ENCODE measurements around the gene MYCL. TPM values are rescaled to one million over a fixed set of nuclear protein-coding genes. Genes with fewer than 3 reads are reported as not detected.
A peak's percentile ranks its signal among the peaks of the same experiment; 100 is the strongest.

MYCL gene
- total and polyA plus RNA-seq, 3 experiments from 2014 or later: 0.24 TPM; not detected in 2

DNA sequence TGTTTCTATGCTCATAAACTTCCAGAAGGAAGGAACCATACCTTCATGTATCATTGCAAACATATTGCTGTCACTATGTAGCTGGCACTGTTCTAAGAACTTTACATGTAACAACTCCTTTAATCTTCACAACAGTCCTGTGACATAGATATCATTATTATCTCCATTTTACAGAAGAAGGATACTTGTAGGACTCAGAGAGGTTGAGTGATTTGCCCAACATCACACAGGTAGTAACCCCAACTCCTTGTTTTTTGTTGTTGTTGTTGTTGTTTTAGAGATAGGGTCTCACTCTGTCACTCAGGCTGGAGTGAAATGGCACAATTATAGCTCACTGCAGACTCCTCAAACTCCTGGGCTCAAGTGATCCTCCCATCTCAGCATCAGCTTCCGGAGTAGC is 10.8 kb downstream of the MYCL start:
- no peaks in the 10 kb centered on the region for H3K36me3 ChIP-seq (ENCODE audit: insufficient read depth, low read length)
- H3K4me3 Mint-ChIP-seq: no peak overlapping the region
- no peak for DNase-seq
- no peaks in the 10 kb centered on the region for H3K4me1 Mint-ChIP-seq
- ChIA-PET CTCF (no interaction called here), POLR2A (no interaction called here)
- no peaks in the 10 kb centered on the region for H3K9me3 ChIP-seq (ENCODE audit: low read length)
- H3K27me3 Mint-ChIP-seq: peaks cover 5 to 40% of the 10 kb centered on the region in 2 donors
- no peak overlapping the region for H3K4me3 ChIP-seq (ENCODE audit: low read length)
- H3K27me3 ChIP-seq (ENCODE audit: insufficient read depth, low read length, poor library complexity, severe bottlenecking): peaks cover 6% of the 10 kb centered on the region
- no peak overlapping the region for H3K27ac ChIP-seq (ENCODE audit: low read depth, low read length)
- H3K4me1 ChIP-seq (ENCODE audit: insufficient read depth, low read length): no peaks in the 10 kb centered on the region
- no peak overlapping the region for H3K27ac Mint-ChIP-seq
- no peaks in the 10 kb centered on the region for H3K9me3 Mint-ChIP-seq
- H3K36me3 Mint-ChIP-seq: no peaks in the 10 kb centered on the region

GRCh38 chr1:39890273-39890672 is 11.4 kb downstream of the MYCL start:
- no peak for DNase-seq
- no peaks in the 10 kb centered on the region for H3K36me3 Mint-ChIP-seq
- Histone ChIP-seq H3K4me1 (ENCODE audit: insufficient read depth, low read length) (no peaks in the 10 kb centered on the region), H3K4me3 (ENCODE audit: low read length) (no peak overlapping the region), H3K36me3 (ENCODE audit: insufficient read depth, low read length) (no peaks in the 10 kb centered on the region), H3K27me3 (ENCODE audit: insufficient read depth, low read length, poor library complexity, severe bottlenecking) (peaks cover 6% of the 10 kb centered on the region), H3K27ac (ENCODE audit: low read depth, low read length) (no peak overlapping the region), H3K9me3 (ENCODE audit: low read length) (no peaks in the 10 kb centered on the region)
- no peak overlapping the region for H3K4me3 Mint-ChIP-seq
- ChIA-PET POLR2A (no interaction called here), CTCF (no interaction called here)
- H3K27me3 Mint-ChIP-seq: peaks cover 6 to 40% of the 10 kb centered on the region in 2 donors
- H3K9me3 Mint-ChIP-seq: no peaks in the 10 kb centered on the region
- H3K4me1 Mint-ChIP-seq: no peaks in the 10 kb centered on the region
- H3K27ac Mint-ChIP-seq: no peak overlapping the region

DNA sequence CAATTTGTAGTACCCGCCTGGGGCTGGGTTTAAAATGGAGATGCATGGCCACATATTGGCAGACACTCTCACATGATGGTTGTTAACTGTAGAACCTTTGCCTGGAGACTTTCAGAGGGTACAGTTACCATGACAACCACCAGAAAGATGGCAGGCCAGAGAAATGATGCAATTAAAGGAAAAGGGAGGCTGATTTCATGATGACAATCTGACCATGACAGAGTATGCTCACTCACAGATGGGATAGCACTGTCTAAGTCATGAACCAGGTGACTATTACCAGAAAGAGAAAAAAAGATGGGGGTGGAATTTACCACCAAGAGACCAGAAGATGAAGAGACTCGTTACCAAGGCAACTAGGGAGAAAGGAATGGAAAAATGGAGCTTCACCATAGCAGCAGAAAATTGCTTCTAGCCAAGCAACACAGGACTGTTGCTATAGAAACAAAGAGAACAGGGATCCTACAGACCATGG is 14.9 kb downstream of the MYCL start:
- peaks cover 12 to 18% (median 16%) of the 10 kb centered on the region in 3 donors for H3K4me1 Mint-ChIP-seq
- POLR2A ChIA-PET: no interaction called here
- no peaks in the 10 kb centered on the region for H3K36me3 ChIP-seq (ENCODE audit: insufficient read depth, low read length)
- no peak overlapping the region for H3K4me3 Mint-ChIP-seq
- no peak overlapping the region for H3K27ac Mint-ChIP-seq
- no peak overlapping the region for H3K27ac ChIP-seq (ENCODE audit: low read depth, low read length)
- CTCF ChIA-PET: no interaction called here
- H3K4me3 ChIP-seq (ENCODE audit: low read length): no peak overlapping the region
- H3K9me3 Mint-ChIP-seq: no peaks in the 10 kb centered on the region
- DNase-seq: no peak
- H3K27me3 Mint-ChIP-seq: peaks cover 1 to 18% of the 10 kb centered on the region in 2 donors
- H3K9me3 ChIP-seq (ENCODE audit: low read length): no peaks in the 10 kb centered on the region
- H3K4me1 ChIP-seq (ENCODE audit: insufficient read depth, low read length): peaks cover 11% of the 10 kb centered on the region
- peaks cover 0 to 4% (median 0%) of the 10 kb centered on the region in 3 donors for H3K36me3 Mint-ChIP-seq
- peaks cover under 1% of the 10 kb centered on the region for H3K27me3 ChIP-seq (ENCODE audit: insufficient read depth, low read length, poor library complexity, severe bottlenecking)

GRCh38 chr1:39885516-39885915 is 16.2 kb downstream of the MYCL start:
- Histone ChIP-seq H3K27ac (ENCODE audit: low read depth, low read length) (no peak overlapping the region), H3K9me3 (ENCODE audit: low read length) (no peaks in the 10 kb centered on the region), H3K36me3 (ENCODE audit: insufficient read depth, low read length) (no peaks in the 10 kb centered on the region), H3K4me3 (ENCODE audit: low read length) (no peak overlapping the region), H3K4me1 (ENCODE audit: insufficient read depth, low read length) (peaks cover 17% of the 10 kb centered on the region), H3K27me3 (ENCODE audit: insufficient read depth, low read length, poor library complexity, severe bottlenecking) (no peaks in the 10 kb centered on the region)
- Mint-ChIP-seq H3K4me3 (peak overlapping the region in 4 of 7 donors; percentile 29 to 67 (median 36)), H3K4me1 (peaks cover 19 to 26% (median 24%) of the 10 kb centered on the region in 3 donors), H3K9me3 (no peaks in the 10 kb centered on the region), H3K27ac (no peak overlapping the region), H3K27me3 (peaks cover 1 to 12% of the 10 kb centered on the region in 2 donors), H3K36me3 (peaks cover 0 to 5% (median 0%) of the 10 kb centered on the region in 3 donors)
- DNase-seq: no peak
- CTCF ChIA-PET: no interaction called here
- POLR2A ChIA-PET: no interaction called here

GRCh38 chr1:39882152-39882551 is 19.6 kb downstream of the MYCL start:
- Mint-ChIP-seq H3K4me3 (peak overlapping the region; percentile 93 to 100 (median 96)), H3K27me3 (peaks cover 0 to 1% of the 10 kb centered on the region in 2 donors), H3K36me3 (peaks cover 0 to 18% (median 2%) of the 10 kb centered on the region in 3 donors), H3K9me3 (no peaks in the 10 kb centered on the region), H3K27ac (peak overlapping the region in 7 of 8 donors; percentile 34 to 93 (median 83)), H3K4me1 (peaks cover 34 to 54% (median 51%) of the 10 kb centered on the region in 3 donors)
- Histone ChIP-seq H3K36me3 (ENCODE audit: insufficient read depth, low read length) (no peaks in the 10 kb centered on the region), H3K9me3 (ENCODE audit: low read length) (no peaks in the 10 kb centered on the region), H3K4me3 (ENCODE audit: low read length) (peak overlapping the region; percentile 83), H3K27ac (ENCODE audit: low read depth, low read length) (peak overlapping the region; percentile 75), H3K27me3 (ENCODE audit: insufficient read depth, low read length, poor library complexity, severe bottlenecking) (no peaks in the 10 kb centered on the region), H3K4me1 (ENCODE audit: insufficient read depth, low read length) (peaks cover 17% of the 10 kb centered on the region)
- ChIA-PET CTCF (interaction anchor here (1.1 to 1.9 kb wide), 2 partner anchors 20 to 91 kb away, joined by 4 to 10 read pairs; partner anchors contain the start of gene MYCL), POLR2A (no interaction called here)
- no peak for DNase-seq

DNA sequence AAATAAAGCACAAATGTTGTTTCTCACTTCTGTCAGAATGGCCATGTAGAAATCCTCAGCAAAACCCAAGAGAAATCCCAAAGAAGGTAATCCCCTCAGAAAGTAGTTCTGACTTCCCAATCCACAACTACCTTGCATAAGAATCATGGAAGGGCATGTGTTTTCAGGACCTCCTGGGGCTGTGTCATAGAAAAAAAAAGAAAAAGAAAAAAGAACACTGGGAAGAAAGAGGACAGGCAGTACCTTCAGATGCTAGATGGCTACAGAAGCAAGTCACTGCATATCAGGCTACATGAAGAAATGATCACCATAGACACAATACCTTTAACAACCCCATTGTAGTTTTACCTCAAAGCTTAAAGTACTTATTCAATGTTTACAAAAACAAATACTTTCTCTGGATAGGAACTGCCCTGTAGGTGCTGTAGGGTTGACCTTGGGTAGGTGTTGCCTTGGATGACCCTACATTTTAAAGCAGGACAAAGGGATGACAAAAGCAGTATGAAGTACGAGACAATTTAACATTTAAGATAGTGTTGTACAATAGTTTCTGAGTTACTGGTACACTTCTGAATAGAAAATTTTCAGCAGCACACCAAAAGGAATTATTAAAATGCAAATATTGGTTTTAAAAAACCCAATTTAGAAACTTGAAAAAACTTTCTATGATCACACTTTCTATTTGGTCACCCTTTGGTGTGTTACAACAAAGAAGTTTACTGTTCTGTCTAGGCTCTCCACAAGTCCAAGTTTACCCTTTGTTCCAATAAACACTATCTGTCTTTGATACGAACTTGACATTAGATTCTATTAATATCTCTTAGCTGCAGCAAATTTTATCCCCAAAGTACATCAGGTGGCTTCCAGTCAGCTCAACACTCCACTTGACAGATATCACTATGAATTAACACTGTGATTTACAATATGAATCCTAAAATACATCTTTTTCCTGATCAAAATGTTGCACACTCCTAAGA is 23.4 kb downstream of the MYCL start:
- peak overlapping the region in 2 of 8 donors; percentile 1 to 32 for H3K27ac Mint-ChIP-seq
- no peaks in the 10 kb centered on the region for H3K36me3 ChIP-seq (ENCODE audit: insufficient read depth, low read length)
- peaks cover 43 to 77% (median 64%) of the 10 kb centered on the region in 3 donors for H3K4me1 Mint-ChIP-seq
- no peaks in the 10 kb centered on the region for H3K27me3 ChIP-seq (ENCODE audit: insufficient read depth, low read length, poor library complexity, severe bottlenecking)
- no peaks in the 10 kb centered on the region for H3K9me3 ChIP-seq (ENCODE audit: low read length)
- H3K4me3 ChIP-seq (ENCODE audit: low read length): no peak overlapping the region
- no peak for DNase-seq
- no peak overlapping the region for H3K27ac ChIP-seq (ENCODE audit: low read depth, low read length)
- no peaks in the 10 kb centered on the region for H3K27me3 Mint-ChIP-seq
- H3K4me1 ChIP-seq (ENCODE audit: insufficient read depth, low read length): peaks cover 17% of the 10 kb centered on the region
- ChIA-PET CTCF (no interaction called here), POLR2A (no interaction called here)
- no peaks in the 10 kb centered on the region for H3K9me3 Mint-ChIP-seq
- peak overlapping the region in 1 of 7 donors; percentile 58 for H3K4me3 Mint-ChIP-seq
- peaks cover 0 to 33% (median 3%) of the 10 kb centered on the region in 3 donors for H3K36me3 Mint-ChIP-seq

GRCh38 chr1:39877231-39877778 is 24.4 kb downstream of the MYCL start:
- no peaks in the 10 kb centered on the region for H3K27me3 Mint-ChIP-seq
- no peak overlapping the region for H3K4me3 Mint-ChIP-seq
- Histone ChIP-seq H3K4me3 (ENCODE audit: low read length) (no peak overlapping the region), H3K27ac (ENCODE audit: low read depth, low read length) (no peak overlapping the region), H3K9me3 (ENCODE audit: low read length) (no peaks in the 10 kb centered on the region), H3K4me1 (ENCODE audit: insufficient read depth, low read length) (peaks cover 12% of the 10 kb centered on the region), H3K36me3 (ENCODE audit: insufficient read depth, low read length) (no peaks in the 10 kb centered on the region), H3K27me3 (ENCODE audit: insufficient read depth, low read length, poor library complexity, severe bottlenecking) (no peaks in the 10 kb centered on the region)
- CTCF ChIA-PET: interaction anchor here (0.6 kb wide), 1 partner anchor 11 kb away, joined by 3 read pairs; no protein-coding TSS in a partner anchor
- H3K4me1 Mint-ChIP-seq: peaks cover 39 to 77% (median 64%) of the 10 kb centered on the region in 3 donors
- POLR2A ChIA-PET: no interaction called here
- H3K27ac Mint-ChIP-seq: peak overlapping the region in 2 of 8 donors; percentile 30 to 71
- H3K9me3 Mint-ChIP-seq: no peaks in the 10 kb centered on the region
- peaks cover 0 to 32% (median 3%) of the 10 kb centered on the region in 3 donors for H3K36me3 Mint-ChIP-seq
- no peak for DNase-seq

GRCh38 chr1:39876144-39876543 is 25.6 kb downstream of the MYCL start:
- H3K27ac Mint-ChIP-seq: peak overlapping the region in 4 of 8 donors; percentile 3 to 58 (median 25)
- DNase-seq: no peak
- peak overlapping the region in 1 of 7 donors; percentile 42 for H3K4me3 Mint-ChIP-seq
- Histone ChIP-seq H3K36me3 (ENCODE audit: insufficient read depth, low read length) (no peaks in the 10 kb centered on the region), H3K9me3 (ENCODE audit: low read length) (no peaks in the 10 kb centered on the region), H3K27ac (ENCODE audit: low read depth, low read length) (no peak overlapping the region), H3K27me3 (ENCODE audit: insufficient read depth, low read length, poor library complexity, severe bottlenecking) (no peaks in the 10 kb centered on the region), H3K4me3 (ENCODE audit: low read length) (no peak overlapping the region), H3K4me1 (ENCODE audit: insufficient read depth, low read length) (peaks cover 4% of the 10 kb centered on the region)
- ChIA-PET CTCF (no interaction called here), POLR2A (no interaction called here)
- no peaks in the 10 kb centered on the region for H3K27me3 Mint-ChIP-seq
- H3K9me3 Mint-ChIP-seq: no peaks in the 10 kb centered on the region
- peaks cover 35 to 75% (median 57%) of the 10 kb centered on the region in 3 donors for H3K4me1 Mint-ChIP-seq
- H3K36me3 Mint-ChIP-seq: peaks cover 0 to 36% (median 4%) of the 10 kb centered on the region in 3 donors
